Motor neuron (in vitro differentiated cells): Measurements from ENCODE around the gene HSPA12B. TPM values are rescaled to one million over a fixed set of nuclear protein-coding genes. Genes with fewer than 3 reads are reported as not detected.

Experiments used
- ATAC-seq, 8 experiments: fragments of 200-7000 bp; cut with Tn5 transposase; replicated peaks in 6 of 8; 2 replicates each; pipeline ENCODE4 v1.8.0; 2021; ENCODE audit warnings: mild to moderate bottlenecking in 8 of 8, moderate library complexity in 8 of 8
- H3K27ac ChIP-seq, 2 donors: fragments of 250-450 bp; sonication (Bioruptor Pico); 2 replicates each; pipeline ENCODE4 v1.9.0; 2021; ENCODE audit warnings: antibody characterized with exemption in 2 of 2, mild to moderate bottlenecking in 2 of 2, moderate library complexity in 1 of 2
- H3K4me1 ChIP-seq, 2 donors: fragments of 250-450 bp; sonication (Bioruptor Pico); replicated peaks in 1 of 2; 2 replicates each; pipeline ENCODE4 v1.6.1; 2021; ENCODE audit warnings: antibody characterized with exemption in 2 of 2, mild to moderate bottlenecking in 2 of 2, moderate library complexity in 1 of 2
- H3K4me3 ChIP-seq, 5 donors: fragments of 250-450 bp; sonication (Bioruptor Pico); 2 replicates each; pipeline ENCODE4 v1.9.0; 2021; ENCODE audit warnings: antibody characterized with exemption in 5 of 5, mild to moderate bottlenecking in 5 of 5, moderate library complexity in 4 of 5
- WGBS, 10 experiments: fragments of 450-650 bp; shearing (Covaris generic); methylation state at CpG; one replicate each; pipeline ENCODE4 v1.0.0; 2022; 5-methylcytosine and 5-hydroxymethylcytosine counted together
- in situ Hi-C, 9 experiments: fragments of 400-800 bp; cut with MboI; loops; one replicate each; pipeline ENCODE4 v1.15.0; 2021; ENCODE audit warnings: low sequenced_read_pairs in 9 of 9, low pct_unique_long_range_greater_than_20kb in 2 of 9; ENCODE audit not compliant: unreplicated experiment in 9 of 9
- total RNA-seq, 8 experiments: library from RNA; unstranded; fragments of 300-600 nt; gene quantifications; 2 replicates each; pipeline versions ENCODE4 v1.2.3 to v1.2.4, GENCODE V29; 2022

HSPA12B gene
- total RNA-seq, 8 experiments from 2014 or later = 0.23 to 16.4 (median 0.53) TPM

GRCh38 chr20:3707508-3707899 lies 25.0 kb upstream of the HSPA12B start:
- in situ Hi-C loops = no loop called here
- ATAC-seq = no peak
- no peak overlapping the region for H3K27ac ChIP-seq
- 67 to 100% (median 89%) methylated on average over 1 to 3 of the region's 3 CpGs; no CpG with 5 or more reads in 3 of the 10 experiments for WGBS, 10 experiments
- H3K4me3 ChIP-seq = no peak overlapping the region
- H3K4me1 ChIP-seq = no peaks in the 10 kb centered on the region

- Histone ChIP-seq H3K27ac (no peak overlapping the region), H3K4me1 (no peaks in the 10 kb centered on the region), H3K4me3 (no peak overlapping the region)
- ATAC-seq = peak in 4 of 8 experiments; percentile 7 to 89 (median 83)
- in situ Hi-C loops = no loop called here
- 15 to 83% (median 61%) methylated on average over 1 to 4 of the region's 6 CpGs; no CpG with 5 or more reads in 6 of the 10 experiments for WGBS, 10 experiments
These were observed 22.4 kb upstream of the HSPA12B start for GRCh38 chr20:3710011-3710466.

GRCh38 chr20:3710703-3711483 lies 21.6 kb upstream of the HSPA12B start:
- Histone ChIP-seq H3K27ac (no peak overlapping the region), H3K4me3 (no peak overlapping the region), H3K4me1 (no peaks in the 10 kb centered on the region)
- WGBS, 10 experiments = 10 to 94% (median 49%) methylated on average over 1 to 13 of the region's 18 CpGs; no CpG with 5 or more reads in 4 of the 10 experiments
- ATAC-seq = peak in 7 of 8 experiments; percentile 2 to 60 (median 37)
- in situ Hi-C loops = no loop called here

GRCh38 chr20:3711484-3711941 lies 21.0 kb upstream of the HSPA12B start:
- in situ Hi-C loops = no loop called here
- Histone ChIP-seq H3K4me3 (no peak overlapping the region), H3K27ac (no peak overlapping the region), H3K4me1 (no peaks in the 10 kb centered on the region)
- ATAC-seq = no peak
- WGBS, 10 experiments = 20 to 93% (median 68%) methylated on average over 1 to 4 of the region's 4 CpGs; no CpG with 5 or more reads in 4 of the 10 experiments

- 80 to 100% (median 83%) methylated on average over 1 to 3 of the region's 15 CpGs; no CpG with 5 or more reads in 6 of the 10 experiments for WGBS, 10 experiments
- H3K4me1 ChIP-seq = no peaks in the 10 kb centered on the region
- H3K27ac ChIP-seq = no peak within 1 kb of the TSS
- in situ Hi-C loops = no loop called here
- no peak within 1 kb of the TSS for H3K4me3 ChIP-seq
- ATAC-seq = no peak
These were observed 20.1 kb upstream of the HSPA12B start, which contains the start of gene SIGLEC1 for GRCh38 chr20:3712279-3712873. TSS of gene SIGLEC1 (minus strand) at chr20:3712600. CDS start at chr20:3707128, 5,472 bp downstream.

- Histone ChIP-seq H3K4me1 (no peaks in the 10 kb centered on the region), H3K27ac (no peak overlapping the region), H3K4me3 (no peak overlapping the region)
- ATAC-seq = no peak
- in situ Hi-C loops = no loop called here
- 60 to 90% (median 84%) methylated on average over 1 to 3 of the region's 4 CpGs; no CpG with 5 or more reads in 6 of the 10 experiments for WGBS, 10 experiments
These were observed 18.4 kb upstream of the HSPA12B start for GRCh38 chr20:3714092-3714491.

- in situ Hi-C loops = no loop called here
- WGBS, 10 experiments = 22 to 91% (median 71%) methylated on average over 1 to 3 of the region's 4 CpGs; no CpG with 5 or more reads in 5 of the 10 experiments
- H3K4me1 ChIP-seq = no peaks in the 10 kb centered on the region
These were observed 16.2 kb upstream of the HSPA12B start for GRCh38 chr20:3716195-3716834.

GRCh38 chr20:3719046-3719445 lies 13.4 kb upstream of the HSPA12B start:
- Histone ChIP-seq H3K4me3 (no peak overlapping the region), H3K4me1 (no peaks in the 10 kb centered on the region), H3K27ac (no peak overlapping the region)
- no peak for ATAC-seq
- WGBS, 10 experiments = 82 to 100% (median 90%) methylated on average over 2 to 4 of the region's 4 CpGs; no CpG with 5 or more reads in 5 of the 10 experiments
- in situ Hi-C loops = no loop called here

More at GRCh38 chr20:3716195-3716834, 16.2 kb upstream of the HSPA12B start:
- ATAC-seq = peak; percentile 64 to 99 (median 84)
- H3K27ac ChIP-seq = no peak overlapping the region
- no peak overlapping the region for H3K4me3 ChIP-seq

- WGBS, 10 experiments = 14 to 100% (median 63%) methylated on average over 1 to 2 of the region's 2 CpGs
- Histone ChIP-seq H3K4me1 (no peaks in the 10 kb centered on the region), H3K27ac (no peak overlapping the region), H3K4me3 (no peak overlapping the region)
- no peak for ATAC-seq
- in situ Hi-C loops = no loop called here
These were observed 12.4 kb upstream of the HSPA12B start for GRCh38 chr20:3720068-3720467.

GRCh38 chr20:3720626-3721025 lies 11.9 kb upstream of the HSPA12B start:
- no peaks in the 10 kb centered on the region for H3K4me1 ChIP-seq
- in situ Hi-C loops = no loop called here
- WGBS, 10 experiments = 17 to 75% (median 60%) methylated on average over 1 to 6 of the region's 6 CpGs

GRCh38 chr20:3721912-3722311 lies 10.6 kb upstream of the HSPA12B start:
- in situ Hi-C loops = no loop called here
- Histone ChIP-seq H3K4me1 (no peaks in the 10 kb centered on the region), H3K4me3 (no peak overlapping the region), H3K27ac (no peak overlapping the region)
- no peak for ATAC-seq
- 80 to 97% (median 87%) methylated on average over 1 to 4 of the region's 4 CpGs for WGBS, 10 experiments

More at GRCh38 chr20:3720626-3721025, 11.9 kb upstream of the HSPA12B start:
- H3K27ac ChIP-seq = no peak overlapping the region
- ATAC-seq = no peak
- H3K4me3 ChIP-seq = no peak overlapping the region

- Histone ChIP-seq H3K4me1 (peaks cover 0 to 4% of the 10 kb centered on the region in 2 donors), H3K4me3 (no peak overlapping the region), H3K27ac (no peak overlapping the region)
- ATAC-seq = no peak
- in situ Hi-C loops = no loop called here
- 68 to 100% (median 90%) methylated on average over 1 to 8 of the region's 8 CpGs; no CpG with 5 or more reads in 4 of the 10 experiments for WGBS, 10 experiments
These were observed 9.2 kb upstream of the HSPA12B start for GRCh38 chr20:3723284-3723683.

- no peak for ATAC-seq
- Histone ChIP-seq H3K4me1 (peaks cover 0 to 4% of the 10 kb centered on the region in 2 donors), H3K27ac (no peak overlapping the region), H3K4me3 (no peak overlapping the region)
- in situ Hi-C loops = no loop called here
- WGBS, 10 experiments = 58 to 100% (median 75%) methylated on average over 1 to 4 of the region's 4 CpGs; no CpG with 5 or more reads in 1 of the 10 experiments
These were observed 8.1 kb upstream of the HSPA12B start for GRCh38 chr20:3724356-3724755.
